NCI-H1092 treated with DMSO at 0.1 percent for 48 hours (cell line): ENCODE data around the gene IVD.
A peak's percentile ranks its signal among the peaks of the same experiment; 100 is the strongest.
"Not testable (repeated sequence)": the region's sequence is repeated elsewhere in the genome, so short reads cannot be mapped to it uniquely, and the experiment has no call there.

Source experiments
- DNase-seq: peaks from one replicate; lab custom pipeline; 2025; lab: John Stamatoyannopoulos, UW

The IVD gene

DNA sequence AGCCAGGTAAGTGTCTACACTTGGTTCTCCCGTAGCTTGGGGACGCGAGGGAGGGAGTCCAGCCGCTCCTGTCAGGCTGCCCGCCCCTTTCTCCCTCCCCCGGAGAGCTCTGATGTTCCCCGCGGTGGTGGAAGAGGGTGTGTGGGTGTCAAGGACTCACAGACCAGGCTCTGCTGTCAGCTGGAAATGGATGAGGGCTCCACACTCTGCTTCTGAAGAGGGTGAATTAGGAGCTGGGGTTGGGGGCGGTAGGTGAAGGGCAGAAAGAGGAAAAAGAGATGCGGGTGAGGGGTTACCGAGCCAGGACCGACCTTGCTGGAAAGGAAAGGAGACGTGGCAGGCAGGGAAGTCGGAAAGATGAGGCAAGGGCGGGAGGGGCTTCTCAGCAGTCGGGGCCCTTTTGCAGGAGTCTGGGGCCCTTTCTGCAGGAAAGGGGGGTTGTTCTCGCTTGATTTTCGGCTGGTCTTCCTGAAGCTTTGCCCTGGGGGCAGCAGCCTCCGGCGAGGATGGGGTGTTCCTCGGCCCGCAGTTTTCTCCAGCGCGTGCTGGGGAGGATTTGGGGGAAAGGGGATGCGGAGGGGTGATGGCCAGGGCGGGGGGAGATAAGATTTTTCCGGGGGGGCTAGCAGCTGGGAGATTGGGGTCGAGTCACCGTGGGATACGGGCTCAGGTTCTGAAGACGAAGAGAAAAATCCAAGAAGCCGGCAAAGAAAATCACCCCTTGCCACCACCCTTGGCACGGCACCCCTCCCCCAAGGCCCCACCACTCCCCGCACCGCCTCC is 34.6 kb downstream of the IVD start:
- DNase-seq, result peak; percentile 39

DNA sequence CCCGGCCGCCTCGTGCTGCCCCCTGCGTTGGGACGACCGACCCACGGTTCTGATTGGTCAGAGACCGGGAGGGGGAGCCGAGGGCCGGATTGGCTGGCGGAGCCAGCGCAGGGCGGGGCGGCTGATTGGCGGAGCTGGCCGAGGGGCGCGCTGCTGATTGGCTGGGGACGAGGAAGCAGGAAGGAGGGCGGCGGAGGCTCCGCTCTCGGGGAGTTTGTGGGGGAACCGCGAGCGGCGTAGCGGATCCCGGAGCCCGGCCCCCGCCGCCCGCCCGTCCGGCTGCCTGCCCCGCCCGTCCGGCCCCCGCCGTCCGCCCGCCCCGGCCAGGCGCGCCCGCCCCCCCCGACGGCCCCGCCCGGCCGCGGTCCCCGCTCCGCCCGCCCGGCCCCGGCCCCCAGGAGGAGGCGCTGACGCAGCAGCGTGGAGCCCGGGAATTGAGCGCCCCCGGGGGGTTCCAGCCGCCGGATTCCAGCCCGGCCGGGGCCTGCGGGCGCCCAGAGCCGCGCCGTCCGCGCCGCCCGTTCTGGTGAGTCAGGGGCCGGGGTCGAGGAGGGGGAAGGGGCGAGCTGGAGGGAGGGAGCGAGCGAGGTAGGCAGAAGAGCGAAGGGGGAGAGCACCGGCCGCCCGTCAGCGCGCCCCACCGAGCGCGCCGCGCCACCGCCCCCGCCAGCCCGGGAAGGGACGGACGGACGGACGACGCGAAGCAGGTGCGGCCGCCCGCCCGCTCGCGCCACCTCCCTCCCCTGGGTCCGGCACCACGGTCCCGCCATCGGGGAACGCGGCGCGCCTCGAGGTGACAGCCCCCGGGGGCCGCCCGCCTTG is 35.4 kb downstream of the IVD start, which contains the start of gene BAHD1:
TSS of gene BAHD1 (plus strand) at position 211 of the 822 bp plus-strand sequence. CDS start 17,512 bp downstream, outside the sequence.
- DNase-seq, result peak; percentile 89

DNA sequence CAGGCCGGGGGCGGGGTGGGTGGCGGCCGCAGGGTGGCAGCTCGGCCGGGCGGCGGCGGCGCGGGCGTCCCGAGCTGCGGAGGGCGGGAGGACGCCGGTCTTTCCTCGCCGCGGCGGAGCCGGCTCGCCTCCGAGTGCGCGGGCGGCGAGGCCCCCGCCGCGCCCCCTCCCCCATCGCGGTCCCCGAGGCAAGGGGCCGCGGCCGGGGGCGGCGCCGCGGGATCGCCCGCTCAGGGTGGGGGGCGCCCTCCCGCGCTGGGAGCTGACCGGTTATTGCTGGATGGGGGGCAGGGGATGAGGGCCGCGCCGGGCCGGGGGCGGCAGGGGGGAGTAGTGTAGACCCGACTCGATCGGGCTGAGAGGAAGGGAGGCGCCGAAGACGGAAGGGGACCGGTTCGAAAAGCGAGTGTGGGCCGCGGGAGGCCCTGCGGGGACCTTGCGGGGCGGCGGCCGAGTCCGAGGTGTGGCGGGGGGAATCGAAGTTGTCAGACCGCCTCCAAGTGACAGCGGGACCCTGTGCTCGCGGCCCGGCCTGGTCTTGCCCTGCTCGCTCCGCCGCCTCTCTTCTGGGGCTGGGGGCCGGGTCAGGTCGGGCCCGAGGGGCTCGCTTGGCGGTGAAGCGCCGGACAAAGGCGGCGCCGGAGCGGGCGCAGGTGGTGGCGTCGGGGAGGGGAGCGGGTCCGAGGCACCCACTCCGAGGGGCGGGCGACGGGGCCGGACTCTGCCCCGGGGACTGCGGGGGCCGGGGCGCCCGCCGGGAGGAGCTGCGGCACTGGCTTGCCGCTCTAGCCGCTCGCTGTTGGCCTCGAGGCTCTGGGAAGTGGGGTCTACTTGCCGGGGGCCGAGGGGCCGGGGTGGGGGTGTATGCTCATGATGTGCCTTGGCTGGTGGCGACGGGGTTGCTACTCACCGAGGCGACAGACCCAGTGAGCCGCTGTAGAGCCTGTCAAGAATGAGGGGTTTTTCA is 36.3 kb downstream of the IVD start:
- peak; percentile 14 for DNase-seq

DNA sequence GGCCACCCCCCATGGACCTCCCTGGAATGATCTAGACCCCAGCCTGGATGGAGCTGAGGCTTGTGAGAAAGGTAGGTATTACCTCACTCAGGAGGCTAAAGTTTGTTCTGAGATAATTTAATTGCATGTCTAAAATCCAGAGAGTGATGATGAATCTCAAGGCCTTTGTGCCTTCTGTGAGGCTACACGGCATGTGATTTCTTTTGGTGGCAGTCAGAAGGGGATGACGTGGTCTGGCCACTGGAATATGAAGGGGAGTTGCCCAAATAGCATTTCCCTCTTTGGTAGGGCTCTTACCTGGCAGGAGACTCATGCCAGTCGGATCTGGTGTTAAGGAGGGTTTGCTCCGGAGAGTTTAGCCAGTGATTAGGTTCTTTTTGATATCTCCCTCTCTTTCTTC is 37.7 kb downstream of the IVD start:
- no peak for DNase-seq

DNA sequence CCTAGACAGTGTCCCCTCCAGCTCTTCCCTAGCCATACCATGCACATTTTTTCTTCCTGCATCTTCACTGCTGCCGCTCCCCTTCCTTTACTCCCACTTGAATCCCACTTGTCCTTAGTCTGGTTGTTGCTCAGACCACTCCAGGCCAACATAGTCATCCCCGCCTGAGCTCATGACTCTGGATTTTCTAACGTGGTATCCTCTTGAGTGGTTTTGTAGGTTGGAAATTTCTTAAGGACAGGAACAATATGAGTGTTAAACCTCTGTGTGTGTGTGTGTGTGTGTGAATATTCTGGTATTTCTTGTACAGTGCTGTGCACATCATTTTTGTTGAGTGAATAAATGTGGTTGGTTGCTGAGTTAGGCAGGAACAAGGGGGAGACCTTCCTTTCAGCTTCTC is 38.3 kb downstream of the IVD start:
- no peak for DNase-seq

DNA sequence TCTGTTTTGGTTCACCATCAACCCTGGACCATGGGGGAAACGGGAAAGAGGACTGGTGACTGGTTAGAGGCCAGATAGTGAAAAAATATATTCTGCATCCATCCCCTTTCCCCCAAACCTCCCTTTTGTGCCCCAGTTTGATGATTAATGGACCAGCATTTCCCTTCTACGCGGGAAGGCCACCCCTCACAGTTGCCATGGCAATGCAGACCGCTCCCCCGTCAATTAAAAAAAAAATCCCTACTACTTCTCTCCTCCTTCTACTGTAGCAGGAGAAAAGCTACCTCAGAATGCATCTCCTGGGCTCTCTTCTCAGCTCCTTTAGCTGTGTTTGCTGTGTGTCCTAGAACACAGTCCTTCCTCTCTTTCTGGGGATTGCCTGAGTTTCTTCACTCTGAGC is 39.1 kb downstream of the IVD start:
- no peak for DNase-seq

DNA sequence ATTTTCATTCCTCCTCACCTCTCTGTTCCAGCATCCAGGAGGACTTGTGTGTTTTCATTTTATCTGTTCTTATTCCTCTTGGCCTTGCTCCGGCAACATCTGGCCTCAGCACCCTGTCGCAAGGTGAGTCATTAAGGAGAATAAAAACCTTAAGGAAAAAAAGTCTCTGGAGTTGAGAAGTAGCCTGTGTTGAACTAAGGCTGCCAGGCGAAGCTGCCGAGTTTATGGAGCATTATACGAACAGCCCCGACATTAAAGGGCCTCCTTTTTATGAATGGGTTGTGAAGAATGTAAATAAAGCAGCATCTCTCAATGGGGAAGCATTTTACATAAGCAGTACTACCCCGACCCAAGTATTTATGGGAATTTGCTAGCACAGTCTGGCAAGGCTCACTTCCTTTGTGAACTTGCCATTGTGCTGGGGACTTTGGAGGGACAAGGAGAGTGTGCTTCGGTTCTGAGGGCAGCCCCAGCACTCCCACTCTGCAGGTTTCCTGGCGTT is 39.9 kb downstream of the IVD start:
- DNase-seq, result no peak

DNA sequence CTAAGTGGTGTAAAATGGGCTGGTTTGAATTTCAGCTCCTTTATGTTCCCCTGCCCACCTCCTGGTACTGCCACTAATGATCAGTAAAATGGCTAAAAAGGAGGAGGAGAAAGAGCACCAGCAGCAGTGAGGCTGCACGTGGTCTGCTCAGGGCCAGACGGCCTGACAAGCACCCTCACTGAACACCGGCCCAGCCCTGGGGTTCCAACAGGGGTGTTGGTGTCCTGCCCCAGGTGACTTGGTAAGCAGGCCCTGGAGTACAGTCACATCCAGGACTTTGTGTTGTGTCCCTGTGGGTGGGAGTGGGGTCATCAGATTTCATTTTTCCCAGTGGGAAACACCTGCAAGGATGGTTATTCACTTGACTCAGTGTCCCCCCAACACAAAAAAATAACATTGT is 40.5 kb downstream of the IVD start:
- no peak for DNase-seq

DNA sequence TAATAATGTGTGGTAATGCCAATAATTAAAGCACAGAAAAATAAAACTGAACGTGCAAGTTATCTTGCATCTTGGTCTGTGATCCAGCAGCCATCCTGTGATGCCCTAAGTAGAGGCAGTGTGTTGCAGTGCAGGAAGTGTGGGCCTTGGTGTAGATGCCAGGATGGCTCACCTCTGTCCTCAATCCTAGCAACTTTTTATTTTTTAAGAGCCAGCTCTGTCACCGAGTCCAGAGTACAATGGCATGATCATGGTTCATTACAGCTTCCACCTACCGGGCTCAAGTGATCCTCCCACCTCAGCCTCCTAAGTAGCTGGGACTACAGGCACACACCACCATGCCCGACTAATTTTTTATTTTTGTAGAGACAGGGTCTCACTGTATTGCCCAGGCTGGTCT is 42.8 kb downstream of the IVD start:
- no peak for DNase-seq

DNA sequence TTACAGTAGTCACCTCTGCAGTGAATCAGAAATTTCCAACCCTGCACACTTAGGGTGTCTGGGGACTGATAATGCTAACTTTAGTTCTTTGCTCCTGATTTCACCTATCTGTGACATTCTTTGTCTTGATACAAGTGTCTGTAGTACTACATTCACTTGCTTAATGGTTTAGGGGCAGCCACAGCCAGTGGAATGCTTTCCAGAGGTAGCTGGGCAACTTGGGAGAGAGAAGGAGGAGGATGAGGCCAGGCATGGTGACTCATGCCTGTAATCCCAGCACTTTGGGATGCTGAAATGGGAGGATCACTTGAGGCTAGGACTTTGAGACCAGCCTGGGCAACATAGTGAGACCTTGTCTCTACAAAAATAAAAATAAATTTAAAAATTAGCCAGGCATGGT is 43.7 kb downstream of the IVD start:
- no peak for DNase-seq

DNA sequence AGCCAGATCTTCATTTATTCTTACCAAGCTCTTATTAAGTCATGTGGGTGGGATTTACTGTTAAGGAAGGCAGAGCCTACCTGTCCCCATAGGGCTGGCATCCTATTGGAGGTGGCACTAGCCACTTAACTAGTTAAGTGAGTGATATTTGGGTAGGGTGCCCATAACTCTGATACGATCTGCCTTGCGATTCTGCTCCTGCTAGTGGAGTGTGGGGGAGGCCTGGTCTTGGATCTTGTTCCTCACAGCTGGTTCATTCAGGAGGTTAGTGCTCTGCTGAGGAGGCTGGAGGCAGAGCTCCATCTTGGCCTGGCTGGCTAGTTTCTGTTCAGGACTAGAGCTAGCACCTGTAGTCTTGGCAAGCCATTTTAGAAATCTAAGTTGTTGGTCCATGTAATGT is 44.5 kb downstream of the IVD start:
- DNase-seq, result no peak

DNA sequence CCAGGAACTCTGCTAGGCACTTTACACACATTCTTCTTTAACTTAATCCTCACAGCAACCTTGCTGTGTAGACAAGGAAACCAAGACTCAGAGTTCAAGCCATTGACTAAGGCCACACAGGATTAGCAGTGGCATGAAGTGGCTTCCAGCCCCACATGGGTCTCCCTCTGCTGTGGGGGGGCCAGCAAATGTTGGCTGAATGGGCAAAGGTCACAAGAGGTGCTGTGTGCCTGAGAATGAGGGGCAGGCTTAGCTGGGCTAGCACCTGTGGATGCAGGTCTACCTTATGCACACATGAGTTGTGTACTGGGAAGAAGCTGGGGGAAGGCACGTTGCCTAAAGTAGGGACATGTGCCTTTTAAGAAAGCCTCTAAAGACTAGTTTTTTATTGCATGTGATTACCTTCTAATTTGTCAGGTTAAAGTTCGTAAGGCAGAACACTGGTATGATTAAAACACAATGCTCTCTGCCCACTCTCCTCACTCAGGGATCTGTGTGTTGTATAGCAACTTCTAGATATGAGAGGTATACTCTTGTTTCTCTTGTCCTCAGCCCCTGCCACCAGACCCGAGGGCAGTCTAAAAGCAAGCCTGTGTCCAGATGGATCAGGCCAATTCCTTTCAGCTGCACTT is 46.0 kb downstream of the IVD start:
- DNase-seq, result no peak

DNA sequence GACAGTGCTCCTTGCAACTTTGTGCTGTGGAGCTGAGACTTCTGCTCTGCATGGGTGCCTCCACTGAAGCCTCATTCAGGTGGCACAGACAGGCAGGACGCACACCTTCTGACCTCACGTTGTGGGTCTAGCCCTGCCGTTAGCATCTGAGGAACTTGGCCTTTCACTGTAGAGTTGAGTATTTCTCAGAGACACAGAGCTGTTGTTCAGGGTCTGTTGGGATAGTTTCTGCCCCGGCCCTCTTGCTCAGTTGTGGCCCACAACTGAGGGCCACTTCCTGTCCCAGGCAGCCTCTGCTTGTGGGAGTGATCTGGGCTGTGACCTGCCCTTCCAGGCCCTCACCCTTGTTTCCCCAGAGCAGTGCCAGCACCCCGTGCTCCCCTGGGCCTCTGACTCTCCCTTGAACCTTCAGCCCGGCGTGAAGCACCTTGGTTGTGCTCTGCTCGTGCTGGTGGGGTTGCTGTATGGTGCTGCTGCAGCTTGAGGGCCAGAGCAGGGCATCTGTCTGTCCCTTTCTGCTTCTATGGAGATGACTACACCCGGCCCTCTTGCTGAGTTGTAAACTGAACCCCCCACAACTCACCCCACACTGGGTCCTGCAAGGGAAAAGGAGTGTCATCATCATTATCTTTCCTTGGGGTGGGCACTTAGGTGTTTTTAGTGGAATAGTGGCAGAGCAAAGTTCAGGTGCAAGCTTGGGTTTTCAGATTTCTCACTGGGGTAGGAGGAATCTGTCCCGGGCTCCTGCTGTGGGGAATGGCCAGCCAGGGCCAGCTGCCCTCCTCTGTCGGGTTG is 46.9 kb downstream of the IVD start:
- no peak for DNase-seq

DNA sequence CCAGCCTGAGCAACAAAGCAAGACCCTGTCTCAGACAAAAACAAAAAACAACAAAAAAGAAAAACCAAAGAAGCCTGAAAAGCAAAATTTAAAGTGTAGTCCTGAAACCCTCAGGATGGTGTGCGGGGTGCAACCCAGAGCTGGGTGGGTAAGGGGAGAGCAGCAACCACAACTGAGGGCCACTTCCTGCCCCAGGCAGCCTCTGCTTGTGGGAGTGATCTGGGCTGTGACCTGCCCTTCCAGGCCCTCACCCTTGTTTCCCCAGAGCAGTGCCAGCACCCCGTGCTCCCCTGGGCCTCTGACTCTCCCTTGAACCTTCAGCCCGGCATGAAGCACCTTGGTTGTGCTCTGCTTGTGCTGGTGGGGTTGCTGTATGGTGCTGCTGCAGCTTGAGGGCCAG is 48.3 kb downstream of the IVD start:
- not testable (repeated sequence) for DNase-seq

DNA sequence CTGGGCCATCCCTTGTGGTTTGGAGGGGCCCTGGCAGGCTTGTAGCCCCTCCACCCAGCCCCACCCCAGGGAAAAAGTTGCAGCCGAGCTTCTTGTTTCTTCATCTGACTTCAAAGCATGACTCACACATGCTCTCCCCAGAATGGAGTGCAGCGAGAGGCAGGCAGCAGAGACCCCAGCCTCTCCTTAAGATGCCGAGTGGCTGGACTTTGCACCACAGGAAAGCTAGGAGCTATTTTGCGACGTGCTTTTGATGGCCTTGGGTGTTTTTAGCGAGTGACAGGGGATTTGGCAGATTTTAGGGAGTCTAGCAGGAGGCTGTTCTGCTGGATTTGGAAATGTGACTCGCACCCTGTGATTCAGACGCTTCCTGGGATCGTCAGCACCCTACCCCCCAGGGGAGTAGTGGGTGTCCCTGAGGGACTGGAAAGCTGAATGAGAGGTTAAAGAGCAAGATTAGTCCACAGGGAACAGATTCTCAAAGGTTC is 49.4 kb downstream of the IVD start:
- DNase-seq, result no peak

DNA sequence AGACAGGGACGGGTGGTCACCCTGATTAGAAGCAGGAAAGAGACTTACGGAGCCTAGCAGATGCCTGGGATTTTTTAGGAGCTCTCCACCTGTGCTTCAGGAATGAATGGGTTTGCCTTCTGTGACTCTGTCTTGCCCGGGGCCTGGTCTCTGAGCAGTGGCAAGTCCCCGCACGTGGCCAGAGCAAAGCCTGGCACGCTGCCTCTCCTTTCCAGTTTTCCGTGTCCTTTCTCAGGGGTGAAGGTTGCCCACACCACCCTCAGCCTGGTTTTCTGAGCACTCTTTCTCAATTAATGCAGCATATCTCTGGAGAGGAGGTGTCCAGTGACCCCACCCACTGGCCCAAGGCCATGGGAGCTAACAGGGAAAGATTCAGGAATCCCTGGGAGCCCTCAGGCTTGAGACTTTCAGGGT is 50.7 kb downstream of the IVD start:
- no peak for DNase-seq

DNA sequence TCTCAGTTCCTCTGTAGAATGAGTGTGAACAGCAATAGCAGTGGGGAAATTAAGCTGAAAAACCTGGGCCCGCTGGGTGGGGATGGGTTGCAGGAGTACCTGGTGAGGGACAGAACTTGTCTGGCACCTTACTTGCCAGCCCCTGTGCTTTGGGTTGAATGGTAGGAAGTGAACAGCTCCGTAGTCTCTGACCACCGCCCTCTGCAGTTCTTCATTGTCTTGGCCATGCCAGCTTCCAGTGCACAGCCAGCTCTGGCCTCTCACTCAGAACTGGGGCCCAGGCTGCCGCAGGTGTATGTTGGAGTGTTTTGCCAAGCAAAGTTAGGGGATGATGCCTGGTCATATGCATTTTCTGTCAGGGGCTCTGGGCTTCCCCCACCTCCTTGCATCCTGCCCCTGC is 51.1 kb downstream of the IVD start:
- no peak for DNase-seq

DNA sequence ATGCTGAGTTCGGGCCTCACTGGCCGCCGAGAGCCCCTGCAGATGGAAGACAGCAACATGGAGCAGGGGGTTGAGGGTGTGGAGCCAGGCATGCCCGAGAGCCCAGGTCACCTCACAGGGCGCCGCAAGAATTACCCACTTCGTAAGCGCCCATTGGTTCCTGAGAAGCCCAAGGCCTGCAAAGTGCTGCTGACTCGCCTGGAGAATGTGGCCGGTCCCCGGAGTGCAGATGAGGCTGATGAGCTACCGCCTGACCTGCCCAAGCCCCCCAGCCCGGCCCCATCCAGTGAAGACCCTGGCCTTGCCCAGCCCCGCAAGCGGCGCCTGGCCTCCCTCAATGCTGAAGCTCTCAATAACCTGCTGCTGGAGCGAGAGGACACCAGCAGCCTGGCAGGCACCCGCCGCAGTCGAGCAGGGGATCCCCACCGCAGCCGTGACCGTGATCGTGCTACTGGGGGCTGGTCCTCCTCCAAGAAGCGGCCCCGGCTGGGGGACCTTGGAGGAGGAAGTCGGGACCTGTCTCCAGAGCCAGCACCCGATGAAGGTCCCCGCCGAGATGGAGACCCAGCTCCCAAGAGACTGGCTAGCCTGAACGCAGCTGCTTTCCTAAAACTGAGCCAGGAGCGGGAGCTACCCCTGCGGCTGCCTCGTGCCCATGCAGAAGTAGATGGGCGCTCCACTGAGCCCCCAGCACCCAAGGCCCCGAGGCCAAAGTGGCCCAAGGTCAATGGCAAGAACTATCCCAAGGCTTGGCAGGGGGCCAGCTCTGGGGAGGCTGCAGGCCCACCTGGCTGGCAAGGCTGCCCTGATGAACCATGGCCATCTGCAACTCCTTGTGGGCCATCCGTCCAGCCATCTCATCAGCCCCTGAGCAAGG is 53.1 kb downstream of the IVD start:
- no peak for DNase-seq

DNA sequence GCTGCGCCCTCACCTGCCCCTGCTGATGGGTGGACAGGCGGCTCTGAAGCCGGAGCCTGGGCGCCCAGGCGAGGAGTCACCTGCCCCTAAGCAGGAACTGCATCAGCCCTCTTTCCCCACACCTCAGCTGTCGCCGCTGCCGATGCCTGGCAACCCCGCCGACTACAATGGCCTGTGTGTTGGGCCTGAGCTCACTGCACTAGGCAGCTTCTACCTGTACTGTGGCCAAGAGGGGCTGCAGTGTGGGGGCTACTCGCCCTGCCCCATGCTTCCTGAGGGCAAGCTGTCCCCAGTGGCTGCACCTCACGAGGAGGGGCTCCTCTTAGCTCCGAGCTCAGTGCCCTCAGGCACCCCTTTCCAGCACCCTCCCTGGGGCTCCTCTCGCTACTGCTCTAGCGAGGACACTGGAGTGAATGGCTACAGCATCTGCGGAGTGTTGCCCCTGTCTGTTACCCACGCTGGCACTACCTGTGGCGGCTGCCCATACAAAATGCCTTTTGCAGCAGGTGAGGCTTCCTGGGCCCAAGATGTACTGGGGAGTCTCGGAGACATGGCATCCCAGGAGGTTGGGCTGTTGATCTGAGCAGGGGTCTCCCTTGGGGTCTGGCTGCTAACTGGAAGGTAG is 53.9 kb downstream of the IVD start:
- no peak for DNase-seq
